Stimulated activated CD4-positive, alpha-beta T cell treated with anti-CD3 and anti-CD28 coated beads, TNF-alpha, amount 100 ng/mL, for 1 hour (primary cell): ENCODE results near the gene TMEM9B.

Source experiments
- DNase-seq, 3 donors: peaks; one replicate each; pipeline ENCODE4 v3.0.0-alpha.2; 2020; ENCODE audit warnings: low read depth in 3 of 3, low spot score in 1 of 3

TMEM9B gene

DNA sequence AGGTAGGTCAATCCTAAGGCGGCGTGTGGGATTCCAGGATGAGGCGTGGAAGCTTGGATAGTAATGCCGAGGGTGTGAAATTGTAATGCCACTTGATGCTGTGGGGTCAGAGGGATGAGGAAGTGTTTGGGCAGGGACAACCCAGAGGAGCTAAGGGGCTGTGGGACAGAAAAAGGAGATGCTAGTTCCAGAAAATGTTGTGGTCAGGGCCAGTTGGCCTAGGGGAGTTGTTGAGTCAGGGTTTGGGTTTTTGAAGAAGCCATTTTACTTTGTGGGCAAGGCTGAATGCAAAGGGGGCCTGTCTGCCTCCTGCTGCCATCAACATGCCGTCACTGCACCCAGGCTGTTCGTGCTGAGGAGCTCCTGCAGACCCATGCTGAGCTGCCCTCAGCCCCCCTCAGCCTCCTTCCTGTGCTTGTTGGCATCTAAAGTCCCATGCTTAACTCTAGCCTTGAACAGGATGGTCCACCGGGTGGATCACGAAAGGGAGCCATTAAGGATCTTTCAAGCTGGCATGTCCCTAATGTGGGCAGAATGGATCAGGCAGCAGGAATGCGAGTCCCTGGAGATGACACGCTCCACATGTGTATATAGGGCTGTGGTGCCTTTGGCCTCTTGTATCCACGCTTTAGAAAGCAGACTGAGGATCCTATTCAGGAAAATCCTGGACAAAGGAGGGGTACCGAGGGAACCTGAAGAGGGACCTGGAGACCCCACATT lies 33.6 kb downstream of the TMEM9B start:
- DNase-seq, result no peak

DNA sequence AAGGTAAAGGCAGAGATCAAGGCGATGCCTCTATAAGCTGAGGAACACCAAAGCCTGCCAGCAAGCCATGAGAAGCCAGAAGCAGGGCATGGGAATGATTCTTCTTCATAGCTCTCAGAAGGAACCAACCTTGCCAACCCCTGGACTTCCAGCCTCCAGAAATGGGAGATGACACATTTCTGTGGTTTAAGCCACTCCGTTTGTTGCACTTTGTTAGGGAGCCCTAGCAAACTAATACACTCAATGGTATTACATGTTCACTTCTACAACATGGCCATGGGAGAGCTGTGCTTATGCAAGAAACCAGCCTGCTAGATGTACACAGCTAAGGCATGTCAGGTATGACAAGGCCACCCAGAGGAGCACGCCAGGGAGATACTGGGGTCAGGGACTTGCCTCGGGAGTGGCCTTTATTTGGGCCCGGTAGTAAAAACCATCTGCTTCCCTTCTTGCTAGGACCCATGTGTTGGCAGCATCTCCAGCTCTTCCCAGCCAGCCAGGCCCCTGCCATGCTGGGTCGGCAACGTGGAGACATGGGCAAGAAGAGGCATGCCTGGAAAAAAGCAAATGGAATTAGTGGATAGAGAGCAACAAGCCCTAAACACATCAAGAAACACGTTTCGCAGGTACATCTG lies 35.1 kb downstream of the TMEM9B start:
- DNase-seq, result no peak

GRCh38 chr11:8928205-8928604 lies 36.0 kb downstream of the TMEM9B start:
- DNase-seq, result no peak

DNA sequence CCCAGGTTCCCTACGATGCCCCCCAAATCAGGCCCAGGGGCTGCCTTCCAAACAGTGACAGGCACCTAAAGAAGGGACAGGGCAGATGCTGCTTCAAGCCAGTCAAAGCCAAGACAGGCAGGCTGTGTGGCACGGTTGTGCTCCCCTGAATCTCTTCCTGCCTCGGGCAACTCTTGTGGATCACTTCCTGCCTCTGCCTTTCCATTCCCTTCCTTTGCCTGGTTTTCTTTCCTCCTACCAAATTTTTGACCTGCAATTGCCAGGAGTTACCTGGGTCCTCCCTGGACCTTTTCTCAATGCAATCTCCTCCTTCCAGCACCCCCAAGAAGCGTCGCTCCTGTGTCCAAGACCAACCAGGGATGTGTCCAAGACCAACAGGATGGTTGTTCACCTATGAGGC lies 37.0 kb downstream of the TMEM9B start:
- DNase-seq, result no peak

DNA sequence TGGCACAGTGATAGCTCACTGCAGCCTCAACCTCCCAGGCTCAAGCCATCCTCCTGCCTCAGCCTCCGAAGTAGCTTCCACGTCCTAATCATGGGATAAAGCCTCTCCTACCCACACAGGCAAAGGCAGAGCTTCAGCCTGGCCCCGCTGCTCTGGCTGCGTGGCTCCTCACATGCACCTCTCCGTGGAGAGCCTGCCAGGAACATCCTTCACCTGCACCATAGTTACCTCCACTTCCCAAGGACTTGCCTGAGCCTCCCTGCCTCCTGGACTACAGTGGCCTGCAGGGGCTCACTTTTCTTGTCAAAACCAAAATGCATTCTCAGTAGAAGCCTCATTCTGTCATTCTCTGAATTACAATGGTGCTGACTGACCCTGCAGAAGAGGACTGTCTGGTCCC lies 38.0 kb downstream of the TMEM9B start:
- DNase-seq, result no peak

DNA sequence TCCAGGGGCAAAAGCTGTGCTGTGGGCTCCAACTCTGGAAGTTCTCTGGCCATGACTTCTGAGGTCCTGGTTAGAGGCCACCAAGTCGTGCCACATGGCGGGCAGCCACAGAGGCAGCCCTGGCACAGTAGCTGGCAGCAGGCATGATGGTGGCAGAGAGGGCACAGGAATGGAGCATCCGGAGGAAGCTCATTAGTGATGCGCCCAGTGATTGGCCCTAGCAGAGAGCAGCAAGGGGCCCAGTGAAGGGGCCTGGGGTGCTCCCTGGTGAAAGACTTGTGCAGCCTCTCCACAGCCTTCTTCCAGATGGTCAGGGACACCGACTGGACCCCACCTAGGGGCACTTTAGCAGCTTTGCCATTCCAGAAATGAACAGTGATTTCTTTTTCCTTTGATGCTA lies 38.5 kb downstream of the TMEM9B start:
- no peak for DNase-seq

DNA sequence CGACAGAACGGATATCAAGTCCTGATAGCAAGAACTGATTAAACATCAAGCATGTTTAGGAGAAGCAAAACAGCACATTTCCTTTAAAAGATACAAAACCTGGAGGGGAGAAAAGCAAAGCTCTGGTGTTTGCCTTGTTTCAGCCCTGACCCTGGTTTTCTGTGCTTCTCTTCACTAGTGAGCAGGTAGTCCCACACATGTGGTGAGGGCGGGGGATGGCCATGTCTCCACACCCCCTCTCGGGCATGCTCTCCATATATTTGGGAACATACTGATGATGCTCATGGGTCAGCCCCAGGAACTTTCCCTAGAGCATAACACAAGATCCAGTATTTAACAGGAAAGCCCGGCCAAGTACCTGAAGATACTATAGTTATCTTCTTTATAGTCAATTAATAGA lies 41.6 kb downstream of the TMEM9B start:
- no peak for DNase-seq

DNA sequence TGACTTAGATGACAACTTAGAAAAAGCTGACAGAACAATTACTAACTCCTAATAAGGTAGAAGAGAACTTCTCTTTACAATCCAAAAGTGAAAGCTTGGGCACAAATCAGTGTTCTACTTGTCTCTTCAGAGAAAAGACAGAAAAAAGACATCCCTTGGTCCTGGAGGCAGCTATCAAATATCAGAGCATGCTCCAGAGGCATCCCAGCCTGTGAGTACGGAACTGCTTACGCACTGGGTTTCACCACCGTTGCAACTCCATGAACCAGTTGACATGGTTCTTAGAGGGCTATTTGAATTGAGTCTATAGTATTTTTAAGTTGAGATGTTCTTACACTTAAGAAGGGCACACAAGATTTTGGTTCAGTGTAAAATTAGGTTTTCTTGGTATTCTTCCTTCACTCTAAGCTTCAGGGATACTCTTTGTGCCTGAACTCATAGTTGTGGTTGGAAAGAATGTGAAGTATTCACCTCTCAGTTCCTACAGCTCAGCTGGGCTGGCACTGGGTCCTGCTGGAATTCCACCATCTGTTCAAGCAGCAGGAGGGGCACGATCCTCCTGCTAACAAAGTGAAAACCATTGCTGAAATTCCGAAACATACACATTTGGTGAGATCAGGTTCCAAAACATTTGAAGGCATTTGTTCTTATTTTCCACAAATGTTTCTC lies 47.0 kb downstream of the TMEM9B start:
- no peak for DNase-seq

GRCh38 chr11:8914661-8915018 lies 49.6 kb downstream of the TMEM9B start:
- no peak for DNase-seq

GRCh38 chr11:8913961-8914660 lies 50.1 kb downstream of the TMEM9B start:
- DNase-seq, result no peak

DNA sequence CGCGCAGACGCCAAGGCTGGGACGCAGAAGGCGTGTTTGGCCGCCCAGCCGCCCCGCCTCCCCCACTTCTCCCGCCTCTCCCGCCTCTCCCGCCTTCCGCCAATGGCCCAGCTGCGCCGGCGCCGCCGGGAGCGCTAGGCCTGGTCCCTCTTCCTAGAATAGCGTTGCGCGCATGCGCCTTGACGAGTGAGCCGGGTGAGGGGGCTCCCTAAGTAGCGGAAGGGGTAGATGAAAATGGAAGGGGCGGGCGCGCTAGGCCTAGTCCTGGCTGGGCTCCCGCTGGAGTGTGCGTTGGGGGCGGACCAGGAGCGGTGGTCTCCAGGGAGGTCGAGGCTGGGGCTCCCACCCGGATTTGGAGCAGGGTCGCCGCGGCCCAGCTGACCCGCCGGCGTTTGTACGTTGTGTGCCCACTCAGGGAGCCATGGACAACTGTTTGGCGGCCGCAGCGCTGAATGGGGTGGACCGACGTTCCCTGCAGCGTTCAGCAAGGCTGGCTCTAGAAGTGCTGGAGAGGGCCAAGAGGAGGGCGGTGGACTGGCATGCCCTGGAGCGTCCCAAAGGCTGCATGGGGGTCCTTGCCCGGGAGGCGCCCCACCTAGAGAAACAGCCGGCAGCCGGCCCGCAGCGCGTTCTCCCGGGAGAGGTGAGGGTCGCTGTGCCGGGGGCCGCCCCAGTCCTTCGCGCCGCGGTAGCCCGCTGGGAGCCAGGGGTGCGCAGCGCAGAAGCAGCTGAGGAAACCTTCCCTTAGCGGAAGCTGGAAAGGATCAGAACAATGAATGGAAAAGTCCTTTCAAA lies 53.0 kb downstream of the TMEM9B start, which contains the start of gene AKIP1:
Gene AKIP1, plus strand, starts transcription at position 161 of the 795 bp plus-strand sequence. Its CDS starts 261 bp downstream, at position 422.
- DNase-seq, result peak; percentile 40 to 70 (median 60)

GRCh38 chr11:8910649-8911026 lies 53.6 kb downstream of the TMEM9B start:
- no peak for DNase-seq

DNA sequence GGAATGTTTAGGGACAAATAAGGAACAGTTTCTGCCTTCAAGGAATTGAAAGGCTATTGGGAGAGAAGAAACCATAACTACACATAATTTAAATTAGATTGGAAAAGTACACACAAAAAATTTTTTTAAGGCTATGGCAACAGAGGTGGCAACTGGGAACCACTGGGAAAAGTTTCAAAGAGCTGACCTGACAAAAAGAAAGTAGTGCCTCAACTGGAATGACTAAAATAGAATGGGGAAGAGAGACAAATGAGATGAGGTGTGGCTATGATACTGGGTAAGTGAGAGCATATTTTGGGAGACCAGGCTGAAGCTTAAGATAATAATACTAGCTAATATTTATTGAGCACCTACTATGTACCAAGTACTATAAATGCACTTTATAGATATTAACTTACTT lies 56.1 kb downstream of the TMEM9B start:
- no peak for DNase-seq

DNA sequence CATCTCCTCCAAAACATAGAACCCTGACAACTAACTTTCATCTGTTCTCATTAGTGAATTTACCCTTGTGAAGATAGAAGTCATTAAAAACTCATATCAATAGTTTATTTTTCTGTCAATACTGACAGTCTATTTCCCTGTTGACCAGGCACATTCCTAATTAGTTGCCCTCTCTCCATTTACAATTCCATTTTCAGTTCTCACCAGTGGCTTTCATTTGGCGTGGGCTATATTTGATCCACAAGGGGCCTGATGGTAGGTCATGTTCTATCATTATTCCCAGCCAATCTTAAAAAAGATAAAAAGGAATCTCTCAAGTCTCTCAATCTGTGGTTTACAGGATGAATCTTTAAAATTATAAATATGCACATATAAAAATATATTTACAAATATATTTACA lies 57.1 kb downstream of the TMEM9B start:
- DNase-seq, result no peak

GRCh38 chr11:8905528-8906165 lies 58.6 kb downstream of the TMEM9B start:
- DNase-seq, result no peak

- no peak for DNase-seq
Observed at GRCh38 chr11:8899119-8899753, 65.0 kb downstream of the TMEM9B start.
